H1 (cell line): ENCODE results near the gene DYRK1B. TPM values are rescaled to one million over a fixed set of nuclear protein-coding genes. Genes with fewer than 3 reads are reported as not detected.

Source experiments
- ASH2L ChIP-seq: fragments of 200-600, 300-600 bp; sonication (generic); IDR thresholded peaks from one replicate; pipeline ENCODE4 v1.7.1; 2017; ENCODE audit warnings: low read length
- BACH1 ChIP-seq: IDR thresholded peaks from 2 replicates; pipeline ENCODE4 v1.6.1; 2012; ENCODE audit warnings: low read length, improper control_type of control experiment
- BCL11A ChIP-seq, 2 experiments: IDR thresholded peaks; one replicate each; pipeline ENCODE4 v1.6.1; 2011; ENCODE audit warnings: low read depth in 2 of 2, low read length in 2 of 2, mild to moderate bottlenecking in 2 of 2
- BRCA1 ChIP-seq: IDR thresholded peaks from 2 replicates; pipeline ENCODE4 v1.6.1; 2012; ENCODE audit warnings: low read depth, low read length, improper control_type of control experiment
- CBX8 ChIP-seq: fragments of 300-800, 300-1000 bp; sonication (generic); IDR thresholded peaks from 2 replicates; pipeline ENCODE4 v1.7.1; 2016; ENCODE audit warnings: low read depth, low read length, borderline replicate concordance
- CHD2 ChIP-seq: IDR thresholded peaks from 2 replicates; pipeline ENCODE4 v1.6.1; 2012; ENCODE audit warnings: low read length, improper control_type of control experiment
- EP300 ChIP-seq, 2 experiments: IDR thresholded peaks; 1 replicate in 1 of 2; 2 replicates in 1 of 2; pipeline ENCODE4 v1.6.1; 2011 to 2012; ENCODE audit warnings: low read depth in 2 of 2, low read length in 2 of 2, mild to moderate bottlenecking in 2 of 2, borderline replicate concordance in 1 of 2, inconsistent platforms in 1 of 2, moderate library complexity in 1 of 2
- KDM4A ChIP-seq: IDR thresholded peaks from one replicate; pipeline ENCODE4 v1.7.1; 2012; ENCODE audit warnings: low read depth, mild to moderate bottlenecking, moderate library complexity, low read length, inconsistent platforms; ENCODE audit not compliant: severe bottlenecking
- KDM5A ChIP-seq: fragments of 200-600 bp; IDR thresholded peaks from 2 replicates; pipeline ENCODE4 v1.7.1; 2012; ENCODE audit warnings: mild to moderate bottlenecking, low read length, inconsistent platforms, mixed read lengths
- MAFK ChIP-seq: IDR thresholded peaks from 2 replicates; pipeline ENCODE4 v1.6.1; 2012; ENCODE audit warnings: low read depth, mild to moderate bottlenecking, improper control_type of control experiment, low read length
- NANOG ChIP-seq: IDR thresholded peaks from 2 replicates; pipeline ENCODE4 v1.6.1; 2011; ENCODE audit warnings: low read length, low read depth, mild to moderate bottlenecking, inconsistent platforms; ENCODE audit not compliant: insufficient read depth, poor library complexity, severe bottlenecking
- POLR2A ChIP-seq, 2 experiments: IDR thresholded peaks; 1 replicate in 1 of 2; 2 replicates in 1 of 2; pipeline ENCODE4 v1.6.1; 2011; ENCODE audit warnings: low read depth in 2 of 2, low read length in 2 of 2, mild to moderate bottlenecking in 2 of 2; ENCODE audit errors: control extremely low read depth in 1 of 2
- POU5F1 ChIP-seq: IDR thresholded peaks from 2 replicates; pipeline ENCODE4 v1.6.1; 2011; ENCODE audit warnings: low read depth, mild to moderate bottlenecking, low read length, moderate library complexity
- RBBP5 ChIP-seq: IDR thresholded peaks from 2 replicates; pipeline ENCODE4 v1.7.1; 2012; ENCODE audit warnings: low read depth, mild to moderate bottlenecking, inconsistent platforms, low read length, moderate library complexity, borderline replicate concordance
- RNF2 ChIP-seq: fragments of 200-900, 300-1000 bp; sonication (generic); IDR thresholded peaks from 2 replicates; pipeline ENCODE4 v1.7.1; 2016; ENCODE audit warnings: borderline replicate concordance, low read depth, mild to moderate bottlenecking, antibody characterized with exemption, low read length; ENCODE audit not compliant: poor library complexity, severe bottlenecking; ENCODE audit errors: missing control alignments
- RXRA ChIP-seq: IDR thresholded peaks from 2 replicates; pipeline ENCODE4 v1.6.1; 2011; ENCODE audit warnings: low read depth, mild to moderate bottlenecking, low read length, moderate library complexity; ENCODE audit not compliant: insufficient read depth
- SIX5 ChIP-seq: IDR thresholded peaks from 2 replicates; pipeline ENCODE4 v1.6.1; 2011; ENCODE audit warnings: mild to moderate bottlenecking, low read depth, low read length
- TAF1 ChIP-seq: IDR thresholded peaks from 2 replicates; pipeline ENCODE4 v1.6.1; 2011; ENCODE audit warnings: mild to moderate bottlenecking, low read depth, low read length
- polyA plus RNA-seq, 7 experiments: library from polyadenylated mRNA; depleted of rRNA in 3 of 7; stranded (reverse) in 5 of 7; unstranded in 2 of 7; fragments of >200 nt in 5 of 7; fragments of 200-250 nt in 2 of 7; gene quantifications; 1 replicate in 5 of 7; 2 replicates in 1 of 7; 4 replicates in 1 of 7; pipeline versions ENCODE4 v1.2.1 to v1.2.3, GENCODE V29; 2011 to 2013; ENCODE audit warnings: missing spikeins in 2 of 7, mixed read lengths in 2 of 7
- total RNA-seq: library from RNA; stranded (reverse); fragmentation: NEBNext Ultra II Directional; extraction: Animal tissue kit (Norgen Biotek cat#: 25700); gene quantifications from 2 replicates; pipeline ENCODE4 v1.2.1, GENCODE V29; 2021
- TF ChIP-seq, protein P1 (sequence below): IDR thresholded peaks from 2 replicates; pipeline ENCODE4 v1.6.1; 2012; ENCODE audit warnings: inconsistent platforms

The DYRK1B gene
- total and polyA plus RNA-seq, 2 of the 8 experiments (the other 6 are each of a cell fraction or from before 2014, with no cell fraction given): 6.9 to 14.8 TPM

DNA sequence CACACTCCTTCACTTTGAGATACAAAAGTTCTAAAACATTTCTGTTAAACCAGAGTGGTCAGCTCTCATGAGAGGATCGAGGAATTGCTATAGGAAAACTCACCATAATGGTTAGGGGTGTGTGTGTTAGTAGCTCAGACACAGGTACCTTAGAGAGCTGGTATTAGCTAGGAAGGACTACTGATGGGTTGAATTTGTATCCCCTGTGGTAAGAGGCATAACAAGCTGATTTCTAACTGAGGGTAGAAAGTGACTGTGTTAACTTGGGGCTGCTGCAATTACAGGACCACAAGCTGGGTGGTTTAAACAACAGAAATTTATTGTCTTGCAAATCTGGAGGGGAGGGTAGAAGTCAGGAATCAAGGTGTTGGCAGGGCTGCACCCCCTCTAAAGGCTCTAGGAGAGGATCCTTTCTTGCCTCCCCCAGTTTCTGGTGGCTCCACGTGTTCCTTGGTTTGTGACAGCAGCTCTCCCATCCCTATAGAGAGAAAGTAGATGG lies 37.9 kb downstream of the DYRK1B start (continued):
- TF ChIP-seq BCL11A (IDR thresholded peaks at IDR 0.05; ENCODE audit: low read depth in 2 of 2, low read length in 2 of 2): no peak
- TF ChIP-seq RBBP5: no peak
- no peak for TF ChIP-seq ASH2L
- TF ChIP-seq SIX5: no peak
- TF ChIP-seq MAFK: no peak
- no peak for TF ChIP-seq BACH1
- peak; percentile 77 to 96 for TF ChIP-seq POLR2A (IDR thresholded peaks at IDR 0.05; ENCODE audit: control extremely low read depth in 1 of 2, low read depth in 2 of 2, low read length in 2 of 2)
- no peak for TF ChIP-seq KDM4A
- TF ChIP-seq CHD2: no peak
- TF ChIP-seq POU5F1: no peak
- no peak for TF ChIP-seq NANOG
- no peak for TF ChIP-seq KDM5A
- TF ChIP-seq RXRA: no peak
- no peak for TF ChIP-seq CBX8
- TF ChIP-seq TAF1: no peak
- no peak for TF ChIP-seq BRCA1
- no peak for TF ChIP-seq RNF2
- TF ChIP-seq EP300 (IDR thresholded peaks at IDR 0.05; ENCODE audit: borderline replicate concordance in 1 of 2, low read depth in 2 of 2, low read length in 2 of 2): no peak
- TF ChIP-seq, protein P1, sequence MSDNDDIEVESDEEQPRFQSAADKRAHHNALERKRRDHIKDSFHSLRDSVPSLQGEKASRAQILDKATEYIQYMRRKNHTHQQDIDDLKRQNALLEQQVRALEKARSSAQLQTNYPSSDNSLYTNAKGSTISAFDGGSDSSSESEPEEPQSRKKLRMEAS: peak; percentile 60; the same call in 1 of the 2 replicates
